ENCODE data around the gene RASSF10.

GRCh38 chr11:12998336-12998735, 10.8 kb upstream of the RASSF10 start:
- TF ChIP-seq NFIC (IDR thresholded peaks at IDR 0.05; ENCODE audit: borderline replicate concordance): no peak
- TF ChIP-seq TAF1 (IDR thresholded peaks at IDR 0.05; ENCODE audit: borderline replicate concordance, low read depth, low read length): no peak

All from SK-N-SH (cell line).